Stimulated activated CD4-positive, alpha-beta T cell treated with anti-CD3 and anti-CD28 coated beads, TNF-alpha, amount 100 ng/mL, for 48 hours (primary cell): ENCODE results near the gene MAP4.
"Not testable (repeated sequence)": the region's sequence is repeated elsewhere in the genome, so short reads cannot be mapped to it uniquely, and the experiment has no call there.

Source experiments
- DNase-seq, 3 donors: peaks; one replicate each; pipeline ENCODE4 v3.0.0-alpha.2; 2020; ENCODE audit warnings: low read depth in 3 of 3

Gene MAP4

GRCh38 chr3:47897954-47898353 lies 118.3 kb downstream of the MAP4 start:
- DNase-seq = no peak

DNA sequence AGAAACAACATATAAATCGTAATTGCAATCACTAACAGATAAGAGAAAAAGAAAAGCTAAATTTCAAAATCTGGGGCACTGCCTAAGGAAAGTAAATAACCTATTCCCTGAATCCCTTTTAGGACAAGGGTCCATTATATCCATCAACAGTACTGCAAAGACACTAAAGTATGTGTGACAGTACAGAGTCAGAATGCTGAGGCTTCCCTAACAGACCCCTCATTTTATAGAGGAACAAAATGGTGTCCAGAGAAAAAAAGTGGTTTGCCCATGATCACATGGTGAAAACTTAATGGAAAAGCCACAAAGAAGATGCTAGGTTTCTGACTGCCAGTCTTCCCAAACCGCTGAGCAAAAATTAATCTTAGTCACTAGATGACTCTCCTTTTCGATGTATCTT lies 119.5 kb downstream of the MAP4 start:
- DNase-seq = no peak

- no peak for DNase-seq
These were observed 121.0 kb downstream of the MAP4 start for GRCh38 chr3:47895241-47895640.

GRCh38 chr3:47892286-47893040 lies 123.8 kb downstream of the MAP4 start:
- DNase-seq = no peak

DNA sequence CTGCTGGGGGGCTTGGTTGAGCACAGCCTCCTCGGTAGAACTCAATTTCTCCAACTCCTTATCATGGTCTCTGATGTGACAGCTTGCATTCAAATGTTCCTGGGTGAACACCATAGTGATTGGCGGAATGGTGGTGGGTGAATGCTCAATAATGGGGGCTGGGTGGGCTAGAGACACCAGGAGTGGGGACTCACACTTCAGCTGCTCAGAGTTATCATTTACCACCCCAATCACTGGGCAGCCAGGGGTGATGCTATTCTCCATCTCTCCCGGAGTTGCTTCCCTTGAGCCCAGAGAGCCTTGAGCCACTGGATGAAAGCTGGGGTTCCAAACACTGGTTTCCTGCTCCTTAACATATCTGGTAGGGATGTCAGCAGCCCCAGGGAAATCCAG lies 124.6 kb downstream of the MAP4 start:
- no peak for DNase-seq

- no peak for DNase-seq
These were observed 125.2 kb downstream of the MAP4 start for GRCh38 chr3:47890828-47891612.

DNA sequence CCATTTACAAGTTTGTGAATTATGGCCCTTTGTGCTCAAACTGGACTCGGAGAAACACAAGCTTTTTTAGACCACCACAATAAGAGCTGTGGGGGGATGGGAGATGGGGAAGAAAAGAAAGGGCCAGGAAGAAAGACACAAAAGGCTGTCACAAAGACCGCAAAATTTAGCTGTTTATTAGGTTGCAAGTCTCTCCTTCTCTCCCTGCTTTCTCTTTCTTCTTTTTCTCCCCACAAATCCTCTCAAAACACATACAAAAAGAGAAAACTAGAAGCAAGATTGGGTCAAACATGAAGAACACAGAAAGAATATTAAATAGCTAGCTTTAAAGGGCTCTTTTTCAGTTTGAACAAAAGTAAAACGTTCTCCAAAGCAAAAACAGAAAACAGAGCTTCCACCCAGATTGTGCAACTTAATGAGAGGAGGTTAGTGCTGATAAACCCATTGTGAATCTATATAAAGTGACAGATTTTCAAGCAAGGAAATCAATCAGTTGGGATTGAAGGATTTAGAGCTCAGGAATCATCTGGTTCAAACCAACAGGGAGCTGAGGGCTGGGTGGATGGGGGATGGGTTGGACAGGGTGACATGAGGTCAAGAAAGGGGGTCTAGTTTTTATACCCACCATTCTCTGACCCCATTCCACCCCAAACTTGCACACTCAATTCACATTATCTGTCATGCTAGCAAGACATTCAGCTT lies 125.9 kb downstream of the MAP4 start:
- DNase-seq = no peak

DNA sequence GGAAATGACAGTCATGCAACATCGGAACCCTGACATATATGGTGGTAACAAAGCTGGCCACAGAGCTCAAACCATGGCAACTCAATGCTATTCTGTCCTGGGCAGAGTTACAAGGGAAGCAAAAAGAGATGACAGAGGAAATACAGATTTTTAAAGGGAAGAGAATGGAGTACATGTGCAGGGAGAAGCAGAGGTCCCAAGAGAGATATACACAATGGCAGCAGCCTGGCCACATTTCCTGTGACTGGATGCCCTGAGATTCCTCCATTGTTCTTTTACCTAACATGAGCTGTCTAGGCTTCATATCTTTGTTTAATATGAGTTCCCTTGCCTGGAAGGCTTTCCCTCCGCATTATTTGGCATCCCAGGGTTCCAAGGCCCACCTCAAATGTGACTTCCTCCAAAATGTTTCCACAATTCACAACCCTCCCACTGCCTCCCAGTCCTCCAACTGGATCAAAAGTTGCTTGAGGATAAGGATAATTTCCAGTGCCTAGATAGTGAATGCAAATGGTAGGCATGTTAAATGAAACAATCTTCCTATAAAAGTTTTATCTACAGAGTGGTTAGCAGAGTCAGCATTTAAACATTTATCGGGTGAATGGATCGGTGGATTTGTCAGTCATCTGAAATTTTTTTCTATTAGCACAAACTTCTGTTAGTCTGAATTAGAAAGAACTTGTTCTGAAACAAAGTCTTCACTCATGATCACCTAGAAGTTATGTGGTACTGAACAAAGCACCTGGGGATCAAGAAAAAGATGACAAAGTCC lies 127.0 kb downstream of the MAP4 start:
- DNase-seq = no peak

DNA sequence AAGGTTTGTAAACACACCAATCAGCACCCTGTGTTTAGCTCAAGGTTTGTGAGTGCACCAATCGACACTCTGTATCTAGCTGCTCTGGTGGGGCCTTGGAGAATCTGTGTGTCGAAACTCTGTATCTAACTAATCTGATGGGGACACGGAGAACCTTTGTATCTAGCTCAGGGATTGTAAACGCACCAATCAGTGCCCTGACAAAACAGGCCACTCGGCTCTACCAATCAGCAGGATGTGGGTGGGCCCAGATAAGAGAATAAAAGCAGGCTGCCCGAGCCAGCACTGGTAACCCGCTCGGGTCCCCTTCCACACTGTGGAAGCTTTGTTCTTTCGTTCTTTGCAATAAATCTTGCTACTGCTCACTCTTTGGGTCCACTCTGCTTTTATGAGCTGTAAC lies 128.2 kb downstream of the MAP4 start:
- DNase-seq = not testable (repeated sequence)

DNA sequence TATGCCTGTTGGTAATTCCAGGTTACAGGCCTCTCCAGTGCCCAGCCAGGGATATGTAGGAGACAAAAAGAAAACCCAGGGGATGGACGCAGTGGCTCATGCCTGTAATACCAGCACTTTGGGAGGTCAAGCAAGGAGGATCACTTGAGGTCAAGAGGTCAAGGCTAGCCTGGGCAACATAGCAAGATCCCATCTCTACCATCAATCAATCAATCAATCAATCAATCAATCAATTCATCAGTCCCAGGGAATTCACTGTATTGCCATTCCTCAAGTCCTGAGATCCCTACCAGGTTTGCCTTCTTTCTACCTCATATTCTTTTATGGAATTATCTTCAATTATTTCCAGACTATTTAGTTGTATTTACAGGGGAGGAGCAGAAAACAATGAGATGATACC lies 131.0 kb downstream of the MAP4 start:
- DNase-seq = no peak

DNA sequence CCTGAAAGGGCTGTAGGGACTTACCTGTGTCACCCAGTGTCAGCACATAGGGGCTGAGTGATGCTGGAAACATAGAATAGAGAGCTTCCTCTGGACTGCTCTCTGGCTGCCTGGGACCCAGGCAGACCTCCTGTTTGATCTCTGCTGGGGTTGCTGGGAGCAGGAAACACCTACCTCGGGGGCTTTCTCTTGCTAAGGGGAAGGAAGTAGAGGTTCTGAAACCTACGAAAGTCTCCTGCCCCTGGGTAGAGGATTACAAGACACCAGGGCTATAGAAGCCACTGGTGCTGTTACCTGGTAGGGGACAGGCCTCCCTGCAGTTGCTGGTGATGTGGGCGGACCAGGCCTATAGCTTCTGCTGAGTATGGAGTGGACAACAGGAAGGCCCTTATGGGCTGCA lies 131.6 kb downstream of the MAP4 start:
- DNase-seq = no peak

DNA sequence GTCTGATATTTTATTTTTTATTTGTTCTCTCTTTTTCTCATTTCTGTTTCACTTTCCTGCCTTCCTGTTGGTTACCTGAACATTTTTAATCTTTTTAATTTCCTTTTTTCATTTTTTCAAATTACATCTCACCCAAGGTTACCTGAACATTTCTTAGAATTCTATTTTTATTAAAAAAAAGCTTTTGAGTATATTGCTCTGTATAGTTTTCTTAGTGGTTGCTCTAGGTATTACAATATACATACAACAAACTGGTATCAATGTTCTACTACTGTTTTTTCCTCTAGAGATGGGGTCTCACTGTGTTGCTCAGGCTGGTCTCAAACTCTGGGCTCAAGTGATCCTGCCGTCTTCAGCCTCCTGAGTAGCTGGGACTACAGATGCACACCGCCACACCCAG lies 133.9 kb downstream of the MAP4 start:
- DNase-seq = no peak

DNA sequence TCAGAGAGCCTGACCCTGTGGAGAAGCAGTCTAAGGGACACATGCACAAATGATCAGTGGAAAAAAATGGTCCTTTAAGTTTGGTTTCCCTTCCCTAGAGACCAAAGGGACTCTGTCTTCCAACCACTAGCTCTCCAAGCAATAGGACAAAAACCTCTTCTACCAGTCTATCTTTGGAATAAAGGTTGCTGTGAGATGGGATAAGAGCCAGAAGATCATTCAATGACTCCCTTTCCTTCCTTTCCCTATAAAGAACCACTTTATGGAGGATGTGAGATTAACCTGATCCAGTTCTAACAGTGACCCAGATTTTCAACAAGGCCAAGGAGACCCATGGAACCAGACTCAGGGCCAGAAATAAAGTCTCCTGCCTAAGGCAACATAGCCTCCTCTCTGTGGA lies 138.5 kb downstream of the MAP4 start:
- no peak for DNase-seq

GRCh38 chr3:47877290-47877689 lies 138.9 kb downstream of the MAP4 start:
- no peak for DNase-seq

- no peak for DNase-seq
These were observed 141.3 kb downstream of the MAP4 start for GRCh38 chr3:47874913-47875312.

DNA sequence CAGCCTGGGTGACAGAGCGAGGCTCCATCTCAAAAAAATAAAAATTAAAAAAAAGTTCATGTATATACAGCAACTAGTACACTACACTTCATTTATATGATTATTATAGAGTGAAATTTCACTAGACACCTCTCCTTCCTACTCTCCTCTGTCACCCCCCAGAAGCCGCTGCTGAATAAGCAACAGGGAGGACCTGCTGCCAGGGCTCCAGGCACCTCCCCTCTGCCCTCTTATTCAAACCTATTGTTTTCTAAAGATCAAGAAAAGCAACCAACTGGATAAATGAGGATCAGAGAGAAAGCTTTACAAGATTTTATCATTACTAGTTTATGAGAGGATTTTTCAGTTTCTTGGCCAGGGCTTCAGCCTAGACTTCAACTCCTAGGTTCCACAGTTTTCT lies 141.8 kb downstream of the MAP4 start:
- DNase-seq = no peak

DNA sequence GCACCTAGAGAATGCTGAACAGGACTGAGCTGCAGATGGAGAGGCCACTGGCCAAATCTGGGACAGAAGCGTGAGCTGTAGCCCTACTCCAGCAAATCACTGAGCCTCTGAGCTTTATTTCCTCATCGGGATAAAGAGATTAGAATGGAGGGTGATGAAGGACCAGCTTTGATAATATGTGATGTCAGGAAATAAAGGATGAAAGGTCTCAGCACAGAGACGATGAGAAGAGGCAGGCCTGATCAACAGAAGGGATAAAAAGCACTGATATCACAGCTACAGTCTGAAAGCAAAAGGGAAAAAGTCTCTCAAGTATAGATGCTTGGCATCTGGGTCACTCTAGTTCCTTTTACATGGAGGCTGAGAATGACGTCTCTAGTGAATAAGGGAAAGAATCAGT lies 143.3 kb downstream of the MAP4 start:
- no peak for DNase-seq

GRCh38 chr3:47871389-47871788 lies 144.8 kb downstream of the MAP4 start:
- DNase-seq = no peak

GRCh38 chr3:47870702-47871260 lies 145.4 kb downstream of the MAP4 start:
- DNase-seq = no peak

DNA sequence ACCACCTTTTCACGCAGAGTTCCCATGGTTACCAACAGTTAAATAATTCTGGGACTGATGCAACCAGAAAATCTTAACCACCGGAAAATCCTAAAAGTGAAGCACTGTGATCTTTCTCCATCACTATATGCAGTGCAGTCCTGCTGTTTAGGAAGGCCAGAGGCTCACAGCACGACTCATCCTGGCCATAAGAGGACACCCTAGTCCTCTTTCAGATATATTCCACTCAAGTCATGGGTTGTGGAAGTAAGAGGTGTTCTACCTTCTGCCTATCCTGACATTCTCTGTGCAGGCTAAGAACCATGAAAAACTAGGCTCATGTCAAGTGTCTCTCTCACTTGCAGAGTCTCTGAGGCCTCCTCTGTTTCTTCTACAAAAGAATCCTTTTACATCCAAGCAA lies 146.1 kb downstream of the MAP4 start:
- DNase-seq = no peak

DNA sequence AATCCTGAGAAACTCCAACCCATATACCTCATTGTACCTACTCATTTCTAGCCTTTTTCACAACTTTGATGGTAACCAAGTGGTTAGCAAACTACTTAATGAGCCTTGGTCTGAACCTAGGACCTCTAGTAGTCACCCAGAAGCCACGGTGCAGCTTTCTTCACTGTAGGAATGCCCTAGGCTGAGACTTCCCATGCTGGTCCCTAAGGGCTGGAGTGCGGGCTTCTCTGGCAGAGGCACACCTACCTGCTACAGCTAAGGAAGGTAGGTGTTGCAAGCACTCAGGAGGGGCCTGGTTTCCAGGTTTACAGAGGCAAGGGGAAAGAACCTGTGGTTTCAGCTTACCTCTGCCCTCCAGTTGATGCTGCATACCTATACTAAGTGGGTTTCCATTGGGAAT lies 147.9 kb downstream of the MAP4 start:
- DNase-seq = no peak
